GM08714 (cell line): ENCODE results near the gene DAZAP1.

ENCODE experiments used
- H3K4me3 ChIP-seq: fragments of 200-500 bp; sonication (Bioruptor generic); 2 replicates; pipeline ENCODE4 v1.5.1; 2014; ENCODE audit warnings: mild to moderate bottlenecking, low read length, inconsistent platforms
- ZNF274 ChIP-seq: IDR thresholded peaks from 2 replicates; pipeline ENCODE4 v1.6.1; 2012; ENCODE audit warnings: mild to moderate bottlenecking, low read depth, low read length

Gene DAZAP1

DNA sequence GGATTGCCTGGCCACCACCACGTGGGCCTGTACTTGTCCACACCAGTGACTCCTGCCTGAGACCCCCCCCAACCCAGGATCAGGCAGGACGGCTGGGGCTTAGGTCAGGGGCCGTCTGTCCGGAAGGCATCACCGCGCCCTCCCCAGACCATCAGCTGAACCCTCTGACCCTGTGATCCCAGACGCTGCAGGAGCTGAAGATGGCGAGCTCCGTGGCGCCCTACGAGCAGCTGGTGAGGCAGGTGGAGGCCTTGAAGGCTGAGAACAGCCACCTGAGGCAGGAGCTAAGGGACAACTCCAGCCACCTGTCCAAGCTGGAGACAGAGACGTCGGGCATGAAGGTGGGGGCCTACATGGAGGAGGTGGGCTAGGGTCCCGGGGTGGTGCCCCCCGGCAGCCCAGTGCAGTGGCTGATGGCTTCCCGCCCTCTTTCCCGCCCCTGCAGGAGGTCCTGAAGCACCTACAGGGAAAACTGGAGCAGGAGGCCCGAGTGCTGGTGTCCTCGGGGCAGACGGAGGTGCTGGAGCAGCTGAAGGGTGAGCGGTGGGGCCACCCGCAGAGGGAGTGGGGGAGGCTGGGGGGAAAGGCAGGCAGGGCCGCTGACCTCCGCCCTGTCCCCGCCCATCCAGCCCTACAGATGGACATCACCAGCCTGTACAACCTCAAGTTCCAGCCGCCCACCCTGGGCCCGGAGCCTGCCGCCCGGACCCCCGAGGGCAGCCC, 45.6 kb downstream of the DAZAP1 start:
- no peak overlapping the region for H3K4me3 ChIP-seq
- TF ChIP-seq ZNF274 = no peak

DNA sequence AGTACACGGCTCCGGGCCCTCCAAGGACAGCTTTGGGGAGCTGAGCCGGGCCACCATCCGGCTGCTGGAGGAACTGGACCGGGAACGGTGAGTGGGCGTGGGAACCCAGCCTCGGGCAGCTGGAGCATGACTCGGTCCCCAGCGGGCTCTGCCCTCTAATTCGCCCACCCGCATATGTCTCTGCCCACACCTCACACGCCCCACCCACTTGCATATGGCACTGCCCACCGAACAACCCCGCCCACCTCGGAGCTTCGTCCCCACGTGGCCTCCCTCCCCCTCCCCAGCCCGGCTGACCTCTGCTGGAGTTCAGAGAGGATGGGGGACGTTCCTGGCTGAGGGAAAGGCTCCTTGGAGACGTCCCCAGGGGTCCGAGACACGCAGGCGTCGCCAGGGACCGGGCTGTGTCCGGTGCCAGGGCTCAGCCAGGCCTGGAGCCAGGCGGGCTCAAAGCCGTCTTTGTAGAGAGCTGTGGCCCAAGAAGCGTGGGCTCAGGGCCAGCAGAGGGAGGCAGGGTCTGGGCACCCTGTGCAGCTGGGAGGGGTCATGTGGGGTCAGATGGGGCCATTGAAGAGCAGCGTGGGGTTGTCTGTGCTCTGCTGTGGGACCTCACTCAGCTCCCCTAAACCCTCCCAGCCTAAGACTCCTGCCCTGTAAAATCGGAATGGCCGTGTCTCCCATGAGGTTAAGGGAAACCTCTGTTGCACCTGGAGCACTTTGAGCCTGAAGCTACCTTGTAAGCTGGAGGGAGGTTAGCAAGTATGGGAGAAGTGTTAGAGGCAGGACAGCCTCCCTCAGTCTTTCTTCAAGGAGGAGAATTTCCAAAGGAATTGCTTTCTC, 46.4 kb downstream of the DAZAP1 start:
- TF ChIP-seq ZNF274 = no peak
- no peak overlapping the region for H3K4me3 ChIP-seq

DNA sequence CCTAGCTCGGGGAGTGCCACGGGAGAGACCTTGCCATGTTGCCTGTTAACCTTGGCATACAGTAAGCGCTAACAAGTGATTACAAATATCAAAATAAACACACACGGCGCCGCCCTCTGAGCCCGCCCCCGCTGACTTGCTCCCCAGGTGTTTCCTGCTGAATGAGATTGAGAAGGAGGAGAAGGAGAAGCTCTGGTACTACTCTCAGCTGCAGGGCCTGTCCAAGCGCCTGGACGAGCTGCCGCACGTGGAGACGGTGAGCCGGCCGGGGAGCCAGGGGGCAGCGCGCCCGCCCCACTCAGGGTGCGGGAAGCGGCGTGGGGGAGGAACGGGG, 47.6 kb downstream of the DAZAP1 start:
- no peak overlapping the region for H3K4me3 ChIP-seq
- TF ChIP-seq ZNF274 = no peak

DNA sequence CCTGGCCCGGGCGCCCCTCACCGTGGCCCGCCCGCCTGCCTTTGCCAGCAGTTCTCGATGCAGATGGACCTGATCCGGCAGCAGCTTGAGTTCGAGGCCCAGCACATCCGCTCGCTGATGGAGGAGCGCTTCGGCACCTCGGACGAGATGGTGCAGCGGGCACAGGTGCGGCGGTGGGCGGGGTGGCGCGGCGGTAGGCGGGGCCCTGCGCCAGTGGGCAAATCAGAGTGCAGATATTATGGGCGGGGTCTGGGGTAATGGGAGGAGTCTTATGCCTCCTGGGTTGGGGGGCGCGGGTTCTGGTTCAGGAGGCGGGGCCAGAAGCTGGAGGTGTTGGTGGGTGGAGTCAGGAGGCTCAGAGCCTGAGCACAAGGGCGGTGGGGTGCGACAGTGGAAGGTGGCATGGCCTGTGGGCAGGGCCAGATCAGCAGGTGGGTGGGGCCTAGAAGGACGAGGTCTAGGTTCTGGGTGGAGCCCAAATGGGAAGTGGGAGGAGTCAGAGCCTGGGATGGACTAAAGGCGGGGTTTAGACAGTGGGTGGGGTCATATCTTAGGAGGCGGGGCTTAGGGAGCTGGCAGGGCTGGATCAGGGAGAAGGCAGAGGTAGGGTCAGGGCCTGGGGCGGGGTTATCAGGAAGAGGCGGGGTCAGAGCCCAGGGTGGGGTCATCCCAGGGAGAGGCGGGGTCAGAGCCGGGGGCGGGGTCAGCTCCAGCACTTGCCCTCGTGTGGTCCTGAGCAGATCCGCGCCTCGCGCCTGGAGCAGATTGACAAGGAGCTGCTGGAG, 48.1 kb downstream of the DAZAP1 start:
- TF ChIP-seq ZNF274 = no peak
- H3K4me3 ChIP-seq = no peak overlapping the region

DNA sequence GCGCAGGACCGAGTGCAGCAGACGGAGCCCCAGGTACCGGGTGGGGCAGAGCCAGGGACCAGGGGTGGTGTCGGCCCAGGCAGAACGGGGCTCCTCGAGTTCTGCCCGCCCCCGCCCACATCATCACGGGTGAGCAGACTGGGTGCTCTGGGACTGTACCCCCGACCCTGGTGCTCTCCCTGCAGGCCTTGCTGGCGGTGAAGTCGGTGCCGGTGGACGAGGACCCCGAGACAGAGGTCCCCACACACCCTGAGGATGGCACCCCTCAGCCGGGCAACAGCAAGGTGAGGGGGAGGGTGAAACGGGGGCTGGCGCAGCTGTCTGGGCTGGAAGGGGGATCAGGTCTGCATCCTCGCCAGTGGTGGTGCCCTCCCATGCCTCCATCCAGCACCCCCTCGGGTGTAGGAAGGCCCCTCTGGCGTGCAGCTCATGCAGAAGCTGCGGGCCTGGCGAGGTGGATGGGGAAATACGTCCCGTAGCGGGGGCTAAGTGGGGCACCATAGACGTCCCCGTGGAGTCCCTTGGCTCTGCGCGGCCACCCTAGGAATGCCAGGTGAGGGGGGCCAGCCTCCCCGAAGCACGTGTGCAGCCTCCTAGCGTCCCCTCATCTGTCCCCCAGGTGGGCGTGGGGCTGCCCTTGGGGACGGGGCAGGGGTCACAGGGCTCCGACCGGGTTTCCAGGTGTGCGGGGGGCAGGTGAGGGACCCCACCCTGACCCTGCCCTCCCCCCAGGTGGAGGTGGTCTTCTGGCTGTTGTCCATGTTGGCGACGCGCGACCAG, 48.9 kb downstream of the DAZAP1 start:
- no peak overlapping the region for H3K4me3 ChIP-seq
- no peak for TF ChIP-seq ZNF274

DNA sequence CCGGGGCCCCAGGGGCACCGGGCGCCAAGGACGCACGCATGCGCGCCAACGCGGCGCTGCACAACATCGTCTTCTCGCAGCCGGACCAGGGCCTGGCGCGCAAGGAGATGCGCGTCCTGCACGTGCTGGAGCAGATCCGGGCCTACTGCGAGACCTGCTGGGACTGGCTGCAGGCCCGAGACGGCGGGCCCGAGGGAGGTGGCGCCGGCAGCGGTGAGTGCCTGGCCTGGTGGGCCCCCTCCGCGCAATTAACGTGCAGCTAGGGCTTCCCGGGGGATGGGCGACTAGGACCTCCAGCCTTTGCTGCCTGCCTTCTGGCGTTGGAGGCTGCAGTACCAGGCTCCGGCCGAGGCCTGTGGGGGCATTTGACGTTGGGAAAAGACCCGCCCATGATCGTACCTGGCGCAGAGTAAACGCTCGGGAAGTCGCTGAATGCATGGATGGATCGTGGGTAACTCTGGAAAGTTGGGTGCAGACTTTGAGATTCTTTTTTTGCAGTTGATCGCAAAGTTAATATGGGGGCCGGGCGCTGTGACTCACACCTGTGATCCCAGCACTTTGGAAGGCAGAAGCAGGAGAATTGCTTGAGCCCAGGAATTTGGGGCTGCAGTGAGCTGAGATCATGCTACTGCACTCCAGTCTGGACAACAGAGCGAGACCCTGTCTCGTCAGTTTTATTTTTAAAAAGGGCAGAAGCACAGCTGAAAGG, 49.8 kb downstream of the DAZAP1 start:
- no peak for TF ChIP-seq ZNF274
- no peak overlapping the region for H3K4me3 ChIP-seq

DNA sequence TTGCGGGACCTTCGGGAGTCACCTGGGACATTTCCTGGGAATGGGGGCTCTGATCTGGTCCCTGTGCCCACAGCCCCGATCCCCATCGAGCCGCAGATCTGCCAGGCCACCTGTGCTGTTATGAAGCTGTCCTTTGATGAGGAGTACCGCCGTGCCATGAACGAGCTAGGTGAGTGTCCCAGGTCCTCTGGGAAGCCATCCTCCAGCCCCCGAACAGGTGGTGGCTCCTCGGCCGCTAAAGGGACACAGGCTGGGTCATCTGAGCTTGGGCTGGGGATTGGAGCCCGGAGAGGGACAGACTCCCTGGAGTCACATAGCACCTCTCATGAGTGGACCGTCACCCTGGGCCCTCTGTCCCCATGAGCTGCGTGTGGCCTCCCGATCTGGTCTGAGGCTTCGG, 50.5 kb downstream of the DAZAP1 start:
- H3K4me3 ChIP-seq = no peak overlapping the region
- TF ChIP-seq ZNF274 = no peak

DNA sequence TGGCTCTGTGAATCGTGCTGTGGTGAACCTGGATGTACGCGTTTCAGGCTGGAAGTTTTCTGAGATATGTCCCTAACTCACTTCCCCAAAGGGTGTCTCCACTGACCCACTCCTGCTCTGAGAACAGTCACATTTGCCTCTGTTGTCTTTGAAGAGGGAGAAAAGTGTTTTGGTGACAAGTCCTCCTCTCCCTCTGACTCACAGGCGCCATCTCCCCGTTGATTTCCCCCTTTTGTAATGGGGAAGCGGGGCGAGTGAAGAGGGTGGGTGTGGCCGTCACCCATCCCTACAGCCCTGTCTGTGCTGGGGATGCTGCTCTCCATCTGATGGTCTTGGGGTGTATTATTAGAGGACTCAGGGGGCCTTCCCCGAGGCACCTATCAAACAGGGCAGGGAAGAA, 52.1 kb downstream of the DAZAP1 start:
- H3K4me3 ChIP-seq = no peak overlapping the region
- no peak for TF ChIP-seq ZNF274

DNA sequence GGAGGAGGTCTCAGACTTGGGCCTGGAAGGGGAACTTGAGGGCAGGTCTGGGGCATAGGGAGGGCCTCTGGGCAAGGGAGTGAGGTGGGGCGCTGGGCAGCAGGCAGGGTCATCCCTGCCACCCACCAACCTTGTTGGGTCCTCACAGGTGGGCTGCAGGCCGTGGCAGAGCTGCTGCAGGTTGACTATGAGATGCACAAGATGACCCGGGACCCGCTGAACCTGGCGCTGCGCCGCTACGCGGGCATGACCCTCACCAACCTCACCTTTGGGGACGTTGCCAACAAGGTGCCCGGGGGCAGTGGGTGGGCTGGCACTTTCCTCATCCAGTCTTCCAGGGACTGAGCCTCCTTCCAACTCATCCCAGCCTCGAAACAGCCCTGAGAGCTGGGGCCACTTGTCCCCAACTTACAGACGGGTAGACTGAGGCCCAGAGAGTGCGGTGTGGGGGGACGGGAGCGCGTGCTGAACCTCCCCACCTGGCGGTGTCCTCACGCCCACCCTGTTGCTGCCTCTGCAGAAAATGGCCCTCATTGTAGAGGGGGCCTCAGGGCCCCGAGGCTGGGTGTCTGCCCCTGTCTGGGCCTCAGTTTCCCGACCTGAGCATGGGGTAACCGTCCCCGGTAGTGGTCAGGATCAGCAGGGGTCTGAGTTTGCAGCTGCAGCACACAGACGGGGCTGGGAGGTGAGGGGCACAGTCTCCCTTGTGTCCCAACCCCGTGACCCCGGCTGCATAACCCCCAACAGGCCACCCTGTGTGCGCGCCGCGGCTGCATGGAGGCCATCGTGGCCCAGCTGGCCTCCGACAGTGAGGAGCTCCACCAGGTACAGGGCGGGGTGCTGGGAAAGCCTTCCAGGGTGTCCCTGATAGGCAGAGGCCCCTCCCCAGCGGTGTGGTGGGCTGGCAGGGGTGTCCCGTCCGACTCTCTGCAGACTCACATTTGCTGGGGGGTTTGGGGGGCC, 52.9 kb downstream of the DAZAP1 start:
- no peak for TF ChIP-seq ZNF274
- no peak overlapping the region for H3K4me3 ChIP-seq

DNA sequence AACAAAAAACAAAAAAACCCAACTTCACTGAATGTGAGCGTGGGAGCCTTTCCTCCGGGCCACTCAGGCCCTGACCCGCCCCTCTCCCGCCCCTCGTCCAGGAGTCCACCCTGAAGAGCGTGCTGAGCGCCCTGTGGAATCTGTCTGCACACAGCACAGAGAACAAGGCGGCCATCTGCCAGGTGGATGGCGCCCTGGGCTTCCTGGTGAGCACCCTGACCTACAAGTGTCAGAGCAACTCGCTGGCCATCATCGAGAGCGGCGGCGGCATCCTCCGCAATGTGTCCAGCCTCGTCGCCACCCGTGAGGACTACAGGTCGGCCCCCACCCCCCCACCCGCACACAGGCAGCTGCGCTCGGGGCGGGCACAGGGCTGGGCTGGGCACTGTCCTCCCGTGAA, 54.5 kb downstream of the DAZAP1 start:
- no peak for TF ChIP-seq ZNF274
- H3K4me3 ChIP-seq = no peak overlapping the region

DNA sequence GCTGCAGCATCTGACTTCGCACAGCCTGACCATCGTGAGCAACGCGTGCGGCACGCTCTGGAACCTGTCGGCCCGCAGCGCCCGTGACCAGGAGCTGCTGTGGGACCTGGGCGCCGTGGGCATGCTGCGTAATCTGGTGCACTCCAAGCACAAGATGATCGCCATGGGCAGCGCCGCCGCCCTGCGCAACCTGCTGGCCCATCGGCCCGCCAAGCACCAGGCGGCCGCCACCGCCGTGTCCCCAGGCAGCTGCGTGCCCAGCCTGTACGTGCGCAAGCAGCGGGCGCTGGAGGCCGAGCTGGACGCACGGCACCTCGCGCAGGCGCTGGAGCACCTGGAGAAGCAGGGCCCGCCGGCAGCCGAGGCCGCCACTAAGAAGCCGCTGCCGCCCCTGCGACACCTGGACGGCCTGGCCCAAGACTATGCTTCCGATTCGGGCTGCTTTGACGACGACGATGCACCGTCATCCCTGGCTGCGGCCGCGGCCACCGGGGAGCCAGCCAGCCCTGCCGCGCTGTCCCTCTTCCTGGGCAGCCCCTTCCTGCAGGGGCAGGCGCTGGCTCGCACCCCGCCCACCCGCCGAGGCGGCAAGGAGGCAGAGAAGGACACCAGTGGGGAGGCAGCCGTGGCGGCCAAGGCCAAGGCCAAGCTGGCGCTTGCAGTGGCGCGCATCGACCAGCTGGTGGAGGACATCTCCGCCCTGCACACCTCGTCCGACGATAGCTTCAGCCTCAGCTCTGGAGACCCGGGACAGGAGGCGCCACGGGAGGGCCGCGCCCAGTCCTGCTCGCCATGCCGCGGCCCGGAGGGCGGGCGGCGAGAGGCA, 58.0 kb downstream of the DAZAP1 start:
- no peak for TF ChIP-seq ZNF274
- H3K4me3 ChIP-seq = no peak overlapping the region
